HepG2 (cell line): ENCODE measurements around the gene B4GALT5. TPM values are rescaled to one million over a fixed set of nuclear protein-coding genes. Genes with fewer than 3 reads are reported as not detected.
A peak's percentile ranks its signal among the peaks of the same experiment; 100 is the strongest.

Experiments used
- CHCHD3 ChIP-seq: sonication (generic); formaldehyde crosslinking; IDR thresholded peaks from 2 replicates; pipeline ENCODE4 v1.8.0; 2022; ENCODE audit warnings: mild to moderate bottlenecking, missing genetic modification reagents, moderate library complexity
- DPF2 ChIP-seq: sonication (generic); formaldehyde crosslinking; IDR thresholded peaks from 2 replicates; pipeline ENCODE4 v1.4.0; 2020; ENCODE audit warnings: mild to moderate bottlenecking, low read depth, missing genetic modification reagents, borderline replicate concordance
- ETV6 ChIP-seq: sonication (generic); formaldehyde crosslinking; conservative IDR thresholded peaks from 2 replicates; pipeline ENCODE4 v1.4.0; 2020; ENCODE audit warnings: missing genetic modification reagents
- NR2F1 ChIP-seq, 2 experiments: fragments of 450-650 bp in 1 of 2; formaldehyde crosslinking in 1 of 2; IDR thresholded peaks; 2 replicates each; pipeline versions ENCODE4 v1.5.0 to v1.6.1; 2016 to 2020; ENCODE audit warnings: mild to moderate bottlenecking in 1 of 2, missing compliant biosample characterization in 1 of 2, missing genetic modification reagents in 1 of 2, moderate library complexity in 1 of 2
- PHB2 ChIP-seq: fragments of 450-650 bp; IDR thresholded peaks from 2 replicates; pipeline ENCODE4 v1.6.1; 2018; ENCODE audit not compliant: partially characterized antibody
- PHF5A ChIP-seq: IDR thresholded peaks from one replicate; pipeline ENCODE4 v1.6.1; 2018; ENCODE audit warnings: low read depth, missing genetic modification reagents; ENCODE audit not compliant: unreplicated experiment
- POGZ ChIP-seq: sonication (generic); formaldehyde crosslinking; IDR thresholded peaks from 2 replicates; pipeline ENCODE4 v1.4.0; 2020; ENCODE audit warnings: mild to moderate bottlenecking, missing genetic modification reagents
- SNAI1 ChIP-seq: sonication (generic); formaldehyde crosslinking; IDR thresholded peaks from 2 replicates; pipeline ENCODE4 v1.5.0; 2020; ENCODE audit warnings: mild to moderate bottlenecking, missing genetic modification reagents, borderline replicate concordance
- SNRNP70 ChIP-seq: fragments of 200-400 bp; formaldehyde crosslinking; IDR thresholded peaks from 2 replicates; pipeline ENCODE4 v1.6.1; 2017; ENCODE audit warnings: mild to moderate bottlenecking, low read depth, low read length, moderate library complexity
- YY1 ChIP-seq: IDR thresholded peaks from 2 replicates; pipeline ENCODE4 v1.6.1; 2011; ENCODE audit warnings: low read length, low read depth, moderate library complexity, mild to moderate bottlenecking; ENCODE audit not compliant: insufficient read depth, insufficient replicate concordance
- ZBTB8A ChIP-seq: sonication (generic); formaldehyde crosslinking; IDR thresholded peaks from 2 replicates; pipeline ENCODE4 v1.4.0; 2020; ENCODE audit warnings: mild to moderate bottlenecking, low read depth, missing genetic modification reagents, borderline replicate concordance
- ZNF451 ChIP-seq: sonication (generic); formaldehyde crosslinking; IDR thresholded peaks from 2 replicates; pipeline ENCODE4 v1.5.0; 2020; ENCODE audit warnings: mild to moderate bottlenecking, missing genetic modification reagents
- polyA plus RNA-seq, 8 experiments: library from polyadenylated mRNA; depleted of rRNA in 3 of 8; stranded (reverse) in 7 of 8; unstranded in 1 of 8; fragments of >200 nt; fragmentation: Illumina TruSeq in 4 of 8; extraction: Trizol in 4 of 8; gene quantifications; 2 replicates each; pipeline versions ENCODE4 v1.2.1 to v1.2.3, GENCODE V29; 2011 to 2016; ENCODE audit warnings: low read depth in 4 of 8, missing spikeins in 1 of 8, mixed read lengths in 1 of 8; ENCODE audit not compliant: insufficient read depth in 1 of 8
- total RNA-seq, 5 experiments: library from RNA; depleted of rRNA; stranded (reverse); fragments of >200 nt; fragmentation: Illumina TruSeq; extraction: Trizol; gene quantifications; 2 replicates each; pipeline ENCODE4 v1.2.3, GENCODE V29; 2016; ENCODE audit warnings: low read depth in 1 of 5
- TF ChIP-seq, protein P1 (sequence below), 2 experiments: fragments of 450-650 bp in 1 of 2; sonication (generic) in 1 of 2; formaldehyde crosslinking in 1 of 2; IDR thresholded peaks; 2 replicates each; pipeline versions ENCODE4 v1.6.1 to v1.8.0; 2016 to 2022; ENCODE audit warnings: antibody characterized with exemption in 1 of 2, mild to moderate bottlenecking in 1 of 2, missing genetic modification reagents in 1 of 2
- TF ChIP-seq, protein P2 (sequence below): sonication (generic); formaldehyde crosslinking; conservative IDR thresholded peaks from 2 replicates; pipeline ENCODE4 v1.4.0; 2020; ENCODE audit warnings: missing genetic modification reagents
- TF ChIP-seq, protein P3 (sequence below): sonication (generic); formaldehyde crosslinking; IDR thresholded peaks from 2 replicates; pipeline ENCODE4 v1.4.0; 2020; ENCODE audit warnings: missing genetic modification reagents

B4GALT5 gene
- total and polyA plus RNA-seq, 2 of the 13 experiments (the other 11 are each of a cell fraction or from before 2014, with no cell fraction given), result 27.3 to 30.9 TPM

DNA sequence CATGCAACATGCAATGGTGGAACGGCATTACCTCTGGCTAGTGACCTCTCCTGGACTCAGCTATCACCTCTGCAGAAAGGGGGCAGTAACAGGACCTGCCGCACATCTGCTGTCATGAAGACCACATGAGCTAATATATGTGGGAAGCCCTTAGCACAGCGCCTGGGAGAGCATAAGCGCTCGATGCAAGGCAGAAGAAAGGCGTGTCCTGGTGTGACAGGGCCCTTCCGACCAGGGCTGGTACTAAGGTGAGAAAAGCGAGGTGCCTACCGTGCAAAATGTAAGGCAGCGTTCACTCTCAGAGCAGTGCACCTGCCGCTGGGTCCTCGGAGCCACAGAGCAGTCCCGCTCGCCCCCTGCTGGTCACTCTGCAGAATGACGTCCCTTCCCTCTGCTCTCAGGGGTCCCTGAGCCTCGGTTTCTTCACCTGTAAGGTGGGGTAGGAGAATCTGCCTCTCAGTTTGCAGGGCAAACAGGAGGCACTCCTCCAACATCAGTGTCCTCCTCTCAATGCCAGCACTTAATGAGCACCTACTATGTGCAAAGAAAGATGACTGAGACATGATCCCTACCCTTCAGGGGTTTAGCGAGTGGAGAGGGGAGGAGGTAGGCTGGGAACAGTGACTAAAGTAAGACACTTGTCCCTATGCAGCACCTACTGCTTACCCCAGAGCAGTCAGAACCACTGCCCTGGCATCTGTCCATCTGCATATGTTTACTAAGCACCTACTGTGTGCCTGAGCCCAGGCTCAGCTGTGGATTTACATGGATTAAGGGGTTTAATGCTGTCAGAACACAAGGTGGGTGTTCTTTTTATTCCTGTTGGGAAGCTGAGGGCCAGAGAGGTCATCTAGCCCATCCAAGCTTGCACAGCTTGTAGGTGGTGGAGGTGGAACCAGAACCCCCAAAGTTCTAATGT lies 104.7 kb downstream of the B4GALT5 start (continued):
- TF ChIP-seq, protein P1, sequence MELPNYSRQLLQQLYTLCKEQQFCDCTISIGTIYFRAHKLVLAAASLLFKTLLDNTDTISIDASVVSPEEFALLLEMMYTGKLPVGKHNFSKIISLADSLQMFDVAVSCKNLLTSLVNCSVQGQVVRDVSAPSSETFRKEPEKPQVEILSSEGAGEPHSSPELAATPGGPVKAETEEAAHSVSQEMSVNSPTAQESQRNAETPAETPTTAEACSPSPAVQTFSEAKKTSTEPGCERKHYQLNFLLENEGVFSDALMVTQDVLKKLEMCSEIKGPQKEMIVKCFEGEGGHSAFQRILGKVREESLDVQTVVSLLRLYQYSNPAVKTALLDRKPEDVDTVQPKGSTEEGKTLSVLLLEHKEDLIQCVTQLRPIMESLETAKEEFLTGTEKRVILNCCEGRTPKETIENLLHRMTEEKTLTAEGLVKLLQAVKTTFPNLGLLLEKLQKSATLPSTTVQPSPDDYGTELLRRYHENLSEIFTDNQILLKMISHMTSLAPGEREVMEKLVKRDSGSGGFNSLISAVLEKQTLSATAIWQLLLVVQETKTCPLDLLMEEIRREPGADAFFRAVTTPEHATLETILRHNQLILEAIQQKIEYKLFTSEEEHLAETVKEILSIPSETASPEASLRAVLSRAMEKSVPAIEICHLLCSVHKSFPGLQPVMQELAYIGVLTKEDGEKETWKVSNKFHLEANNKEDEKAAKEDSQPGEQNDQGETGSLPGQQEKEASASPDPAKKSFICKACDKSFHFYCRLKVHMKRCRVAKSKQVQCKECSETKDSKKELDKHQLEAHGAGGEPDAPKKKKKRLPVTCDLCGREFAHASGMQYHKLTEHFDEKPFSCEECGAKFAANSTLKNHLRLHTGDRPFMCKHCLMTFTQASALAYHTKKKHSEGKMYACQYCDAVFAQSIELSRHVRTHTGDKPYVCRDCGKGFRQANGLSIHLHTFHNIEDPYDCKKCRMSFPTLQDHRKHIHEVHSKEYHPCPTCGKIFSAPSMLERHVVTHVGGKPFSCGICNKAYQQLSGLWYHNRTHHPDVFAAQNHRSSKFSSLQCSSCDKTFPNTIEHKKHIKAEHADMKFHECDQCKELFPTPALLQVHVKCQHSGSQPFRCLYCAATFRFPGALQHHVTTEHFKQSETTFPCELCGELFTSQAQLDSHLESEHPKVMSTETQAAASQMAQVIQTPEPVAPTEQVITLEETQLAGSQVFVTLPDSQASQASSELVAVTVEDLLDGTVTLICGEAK (IDR thresholded peaks at IDR 0.05), result no peak
- TF ChIP-seq, protein P1 (CRISPR knock-in tag; IDR thresholded peaks at IDR 0.05), result 0 out of 2 replicates have a peak, but pooled peaks have one; percentile 64
- TF ChIP-seq CHCHD3 (CRISPR knock-in tag) (no peak), ETV6 (CRISPR knock-in tag) (no peak; the same call in 1 of the 2 replicates), ZBTB8A (CRISPR knock-in tag) (no peak), SNRNP70 (no peak), YY1 (peak; percentile 60), PHB2 (no peak), SNAI1 (CRISPR knock-in tag) (0 out of 2 replicates have a peak, but pooled peaks have one; percentile 78), ZNF451 (CRISPR knock-in tag) (peak; percentile 62; the same call in 1 of the 2 replicates), NR2F1 (CRISPR knock-in tag; IDR thresholded peaks at IDR 0.05) (0 out of 4 replicates have a peak, but pooled peaks of 1 of the 2 experiments have one; percentile 32), POGZ (CRISPR knock-in tag) (0 out of 2 replicates have a peak, but pooled peaks have one; percentile 20), DPF2 (CRISPR knock-in tag) (no peak), PHF5A (CRISPR knock-in tag) (no peak)
- TF ChIP-seq, protein P2, sequence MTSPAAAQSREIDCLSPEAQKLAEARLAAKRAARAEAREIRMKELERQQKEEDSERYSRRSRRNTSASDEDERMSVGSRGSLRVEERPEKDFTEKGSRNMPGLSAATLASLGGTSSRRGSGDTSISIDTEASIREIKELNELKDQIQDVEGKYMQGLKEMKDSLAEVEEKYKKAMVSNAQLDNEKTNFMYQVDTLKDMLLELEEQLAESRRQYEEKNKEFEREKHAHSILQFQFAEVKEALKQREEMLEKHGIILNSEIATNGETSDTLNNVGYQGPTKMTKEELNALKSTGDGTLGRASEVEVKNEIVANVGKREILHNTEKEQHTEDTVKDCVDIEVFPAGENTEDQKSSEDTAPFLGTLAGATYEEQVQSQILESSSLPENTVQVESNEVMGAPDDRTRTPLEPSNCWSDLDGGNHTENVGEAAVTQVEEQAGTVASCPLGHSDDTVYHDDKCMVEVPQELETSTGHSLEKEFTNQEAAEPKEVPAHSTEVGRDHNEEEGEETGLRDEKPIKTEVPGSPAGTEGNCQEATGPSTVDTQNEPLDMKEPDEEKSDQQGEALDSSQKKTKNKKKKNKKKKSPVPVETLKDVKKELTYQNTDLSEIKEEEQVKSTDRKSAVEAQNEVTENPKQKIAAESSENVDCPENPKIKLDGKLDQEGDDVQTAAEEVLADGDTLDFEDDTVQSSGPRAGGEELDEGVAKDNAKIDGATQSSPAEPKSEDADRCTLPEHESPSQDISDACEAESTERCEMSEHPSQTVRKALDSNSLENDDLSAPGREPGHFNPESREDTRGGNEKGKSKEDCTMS (CRISPR knock-in tag), result no peak
- TF ChIP-seq, protein P3, sequence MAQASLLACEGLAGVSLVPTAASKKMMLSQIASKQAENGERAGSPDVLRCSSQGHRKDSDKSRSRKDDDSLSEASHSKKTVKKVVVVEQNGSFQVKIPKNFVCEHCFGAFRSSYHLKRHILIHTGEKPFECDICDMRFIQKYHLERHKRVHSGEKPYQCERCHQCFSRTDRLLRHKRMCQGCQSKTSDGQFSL (CRISPR knock-in tag), result 0 out of 2 replicates have a peak, but pooled peaks have one; percentile 22
